D721Med (cell line): Measurements from ENCODE around the gene MED16.

Experiments
- DNase-seq: peaks from one replicate; pipeline ENCODE4 v3.0.0; 2011; ENCODE audit warnings: low spot score; ENCODE audit not compliant: insufficient read length
- FAIRE-seq: peaks from 2 replicates; lab custom pipeline; 2011; peaks lifted over from hg19 to GRCh38; lab: Jason Lieb, UNC
- CTCF ChIP-seq: IDR thresholded peaks from 2 replicates; pipeline ENCODE4 v1.5.1; 2012; ENCODE audit warnings: mild to moderate bottlenecking, control low read depth; ENCODE audit not compliant: insufficient read depth; ENCODE audit errors: missing control alignments

Gene MED16

GRCh38 chr19:932648-933552 lies 39.9 kb upstream of the MED16 start:
- no peak for DNase-seq
- FAIRE-seq: no peak
- TF ChIP-seq CTCF: no peak

GRCh38 chr19:931860-932647 lies 39.1 kb upstream of the MED16 start:
- no peak for DNase-seq
- no peak for FAIRE-seq
- TF ChIP-seq CTCF: no peak

DNA sequence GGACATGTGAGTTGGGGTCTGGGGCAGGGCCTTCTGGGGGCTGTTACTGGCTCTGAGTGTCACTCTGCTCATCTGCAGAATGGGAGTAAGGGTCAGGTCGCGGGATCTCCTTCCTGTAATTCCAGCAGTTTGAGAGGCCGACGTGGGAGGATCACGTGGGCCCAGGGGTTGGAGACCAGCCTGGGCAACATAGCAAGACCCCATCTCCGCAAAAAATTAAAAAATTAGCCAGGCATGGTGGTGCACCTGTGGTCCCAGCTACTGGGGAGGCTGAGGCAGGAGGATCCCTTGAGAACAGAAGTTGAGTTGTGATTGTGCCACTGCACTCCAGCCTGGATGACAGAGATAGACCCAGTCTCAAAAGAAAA lies 36.9 kb upstream of the MED16 start:
- no peak for TF ChIP-seq CTCF
- no peak for DNase-seq
- FAIRE-seq: no peak

- DNase-seq (no peak), FAIRE-seq (no peak)
- no peak for TF ChIP-seq CTCF
These were observed 36.4 kb upstream of the MED16 start for GRCh38 chr19:929203-929890.

GRCh38 chr19:928471-929202 lies 35.6 kb upstream of the MED16 start:
- peak; percentile 90 for DNase-seq
- no peak for FAIRE-seq
- TF ChIP-seq CTCF: no peak

DNA sequence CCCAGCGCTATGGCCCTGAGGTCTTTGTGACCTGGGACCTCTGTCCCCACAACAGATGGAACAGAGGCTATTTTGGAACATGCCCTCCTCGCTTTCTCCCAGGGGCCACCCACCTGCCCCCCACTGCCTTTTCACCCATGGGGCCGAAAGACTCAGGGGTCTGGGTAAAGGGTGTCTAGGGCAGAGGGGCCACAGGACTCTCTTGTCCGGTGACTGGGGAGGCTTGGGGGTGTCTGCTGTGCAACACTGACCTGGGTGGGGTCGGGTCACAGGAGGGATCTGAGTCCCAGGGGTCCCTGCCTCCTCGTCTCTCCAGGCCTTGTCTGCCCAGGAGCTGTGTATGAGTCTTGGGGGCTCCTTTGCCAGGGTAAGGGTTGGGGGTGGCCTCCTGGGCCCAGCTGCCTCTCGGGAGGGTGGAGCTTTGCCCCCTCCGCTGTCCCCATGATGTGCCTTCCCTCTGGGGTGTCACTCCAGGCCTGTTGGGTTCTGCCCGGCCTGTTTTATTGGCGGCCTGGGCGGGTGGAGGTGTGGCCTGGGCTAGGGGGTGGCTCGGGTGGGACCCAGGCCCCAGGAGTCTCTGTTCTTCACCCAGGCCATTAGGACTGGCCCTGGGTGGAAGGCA lies 34.9 kb upstream of the MED16 start:
- DNase-seq (no peak), FAIRE-seq (no peak)
- no peak for TF ChIP-seq CTCF
